Inflammatory macrophage treated with lipopolysaccharide for 4 hours (primary cell): ENCODE data around the gene S100A1.
"Not testable (repeated sequence)": the region's sequence is repeated elsewhere in the genome, so short reads cannot be mapped to it uniquely, and the experiment has no call there.

Experiments used
- DNase-seq: peaks from one replicate; pipeline ENCODE4 v3.0.0-alpha.2; 2020

S100A1 gene

DNA sequence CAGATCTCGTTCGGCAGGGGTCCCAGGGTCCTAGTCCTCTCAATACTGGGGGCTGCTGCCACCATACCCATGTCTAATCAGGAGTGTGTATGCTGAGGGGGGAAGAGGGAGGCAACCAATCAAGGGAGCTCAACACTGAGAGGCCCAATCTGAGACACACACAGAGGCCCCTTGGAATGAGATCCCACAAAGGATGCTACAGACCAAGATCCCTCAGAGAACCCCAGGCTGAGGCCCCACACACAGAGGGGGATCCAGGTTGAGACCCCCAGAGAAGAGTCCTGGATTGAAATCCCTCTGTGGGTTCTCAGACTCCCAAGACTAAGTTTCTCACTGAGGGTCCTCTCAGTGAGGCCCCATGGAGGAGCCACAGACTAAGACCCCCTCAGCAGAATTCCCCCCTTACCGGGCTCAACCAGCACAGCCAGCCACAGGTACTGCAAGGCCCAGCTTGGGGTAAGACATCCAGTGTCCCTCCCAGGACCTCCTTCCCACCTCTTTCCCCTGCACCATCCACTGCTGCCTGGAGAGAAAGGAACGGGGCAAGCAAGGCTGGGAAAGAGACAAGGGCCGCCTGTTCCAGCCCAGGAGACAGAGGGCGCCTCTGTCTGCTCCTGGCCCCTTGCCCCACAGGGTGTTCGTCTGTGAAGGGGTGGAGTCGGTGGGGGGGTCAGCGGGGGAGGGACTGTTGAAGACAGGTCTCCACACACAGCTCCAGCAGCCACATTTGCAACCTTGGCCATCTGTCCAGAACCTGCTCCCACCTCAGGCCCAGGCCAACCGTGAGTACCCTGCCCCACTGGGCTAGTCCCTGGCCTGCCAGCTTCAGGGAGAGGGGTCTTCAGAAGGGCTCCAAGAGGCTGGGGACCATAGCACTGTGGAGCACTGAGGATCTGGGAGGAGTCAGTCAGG is at the start of gene S100A1:
Gene S100A1, plus strand, starts transcription at position 720 of the 912 bp plus-strand sequence. CDS start 2,088 bp downstream, outside the sequence.
- DNase-seq: no peak

DNA sequence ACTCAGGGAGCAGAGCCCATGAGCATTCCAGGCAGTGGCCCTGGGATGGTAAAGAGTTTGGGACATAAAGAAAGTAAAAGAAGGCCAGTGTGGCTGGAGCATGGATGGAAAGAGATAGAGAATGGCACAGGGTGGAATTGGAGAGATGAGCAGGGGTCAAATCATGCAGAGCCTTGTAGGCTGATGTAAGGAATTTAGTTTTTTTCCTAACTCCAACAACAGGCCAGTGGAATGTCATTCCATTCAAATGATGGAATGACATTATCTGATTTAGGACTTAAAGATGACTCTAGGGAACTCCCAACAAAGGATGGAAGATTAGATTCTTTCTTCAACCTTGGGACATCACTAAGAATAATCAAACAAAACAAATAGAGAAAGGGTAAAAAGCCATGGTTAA is 49.7 kb upstream of the S100A1 start:
- no peak for DNase-seq

DNA sequence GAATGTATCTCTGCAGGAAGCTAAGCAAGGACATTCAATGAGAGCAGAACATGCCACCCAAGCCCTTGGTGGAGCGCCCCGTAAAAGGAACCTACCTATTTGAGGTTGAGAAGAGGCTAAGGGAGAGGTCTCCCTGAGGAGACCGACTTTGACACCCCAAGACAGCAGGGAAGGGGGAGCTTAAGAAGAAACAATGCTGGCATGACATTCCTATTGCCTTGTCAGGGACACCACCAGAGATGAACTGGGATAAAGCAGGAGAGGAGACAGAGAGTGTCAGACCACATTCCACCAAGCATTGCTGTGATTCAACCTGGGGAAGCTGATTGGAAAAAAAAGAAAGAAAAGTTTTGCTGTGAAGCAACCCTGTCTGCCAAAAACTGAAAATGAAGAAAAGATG is 49.3 kb upstream of the S100A1 start:
- no peak for DNase-seq

DNA sequence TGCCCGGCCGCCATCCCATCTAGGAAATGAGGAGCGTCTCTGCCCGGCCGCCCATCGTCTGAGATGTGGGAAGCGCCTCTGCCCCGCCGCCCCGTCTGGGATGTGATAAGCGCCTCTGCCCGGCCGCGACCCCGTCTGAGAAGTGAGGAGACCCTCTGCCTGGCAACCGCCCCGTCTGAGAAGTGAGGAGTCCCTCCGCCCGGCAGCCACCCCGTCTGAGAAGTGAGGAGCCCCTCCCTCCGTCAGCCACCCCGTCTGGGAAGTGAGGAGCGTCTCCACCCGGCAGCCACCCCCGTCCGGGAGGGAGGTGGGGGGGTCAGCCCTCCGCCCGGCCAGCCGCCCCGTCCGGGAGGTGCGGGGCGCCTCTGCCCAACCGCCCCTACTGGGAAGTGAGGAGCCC is 45.4 kb upstream of the S100A1 start:
- DNase-seq: not testable (repeated sequence)

DNA sequence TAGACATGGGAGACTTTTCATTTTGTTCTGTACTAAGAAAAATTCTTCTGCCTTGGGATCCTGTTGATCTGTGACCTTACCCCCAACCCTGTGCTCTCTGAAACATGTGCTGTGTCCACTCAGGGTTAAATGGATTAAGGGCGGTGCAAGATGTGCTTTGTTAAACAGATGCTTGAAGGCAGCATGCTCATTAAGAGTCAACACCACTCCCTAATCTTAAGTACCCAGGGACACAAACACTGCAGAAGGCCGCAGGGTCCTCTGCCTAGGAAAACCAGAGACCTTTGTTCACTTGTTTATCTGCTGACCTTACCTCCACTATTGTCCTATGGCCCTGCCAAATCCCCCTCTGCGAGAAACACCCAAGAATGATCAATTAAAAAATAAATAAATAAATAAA is 44.7 kb upstream of the S100A1 start:
- not testable (repeated sequence) for DNase-seq

DNA sequence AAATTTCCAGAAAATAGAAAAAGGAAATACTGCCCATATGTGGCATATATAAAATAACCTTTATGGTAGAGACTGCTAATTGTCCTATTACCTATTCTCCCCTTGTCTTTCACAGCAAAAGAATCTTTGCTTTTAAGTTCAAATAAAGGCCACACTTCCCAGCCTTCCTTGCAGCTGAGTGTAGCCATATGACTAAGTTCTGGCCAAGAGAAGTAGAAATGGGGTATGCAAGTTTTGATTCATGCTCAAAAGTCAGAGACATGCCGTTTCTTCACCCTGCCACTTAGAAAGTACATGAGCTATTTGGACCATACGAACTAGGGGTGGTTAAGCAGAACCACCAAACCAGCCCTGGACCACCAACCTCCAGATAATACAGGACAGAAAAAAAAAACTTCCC is 44.3 kb upstream of the S100A1 start:
- no peak for DNase-seq

DNA sequence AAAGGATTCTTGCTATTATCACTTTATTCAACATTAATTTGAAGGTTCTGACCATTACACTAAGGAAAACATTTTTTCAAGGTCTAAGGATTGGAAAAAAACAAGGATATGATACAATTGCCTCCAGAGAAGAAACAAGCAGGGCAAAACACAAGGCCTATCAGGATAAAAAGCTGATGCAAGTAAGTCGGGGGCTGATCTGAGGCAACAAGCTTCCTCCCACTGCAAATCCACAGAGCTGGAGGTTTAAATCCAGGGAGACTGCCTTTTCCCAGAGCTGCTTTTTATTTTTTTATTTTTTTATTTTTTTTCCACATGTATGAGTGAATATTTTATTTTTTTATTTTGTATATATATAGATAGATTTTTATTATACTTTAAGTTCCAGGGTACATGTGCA is 43.2 kb upstream of the S100A1 start:
- DNase-seq: no peak

DNA sequence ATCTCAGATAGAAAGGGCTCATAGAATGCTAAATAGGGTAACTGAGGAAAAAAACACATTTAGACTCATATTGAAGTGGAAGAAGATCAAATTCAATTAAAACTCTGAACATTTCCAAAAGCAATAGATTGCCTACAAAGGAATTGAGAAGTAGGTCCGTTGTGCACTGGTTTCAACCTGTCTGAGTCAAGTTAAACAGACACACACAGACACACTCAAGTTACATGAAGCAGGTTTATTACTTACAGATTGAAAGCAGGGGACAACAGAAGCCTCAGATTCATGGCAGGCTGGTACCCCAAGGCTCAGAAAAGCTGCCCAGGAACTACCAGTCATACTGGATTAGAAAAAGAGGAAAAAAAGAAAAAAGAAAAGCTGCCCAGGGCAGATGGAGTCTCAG is 41.9 kb upstream of the S100A1 start:
- no peak for DNase-seq

DNA sequence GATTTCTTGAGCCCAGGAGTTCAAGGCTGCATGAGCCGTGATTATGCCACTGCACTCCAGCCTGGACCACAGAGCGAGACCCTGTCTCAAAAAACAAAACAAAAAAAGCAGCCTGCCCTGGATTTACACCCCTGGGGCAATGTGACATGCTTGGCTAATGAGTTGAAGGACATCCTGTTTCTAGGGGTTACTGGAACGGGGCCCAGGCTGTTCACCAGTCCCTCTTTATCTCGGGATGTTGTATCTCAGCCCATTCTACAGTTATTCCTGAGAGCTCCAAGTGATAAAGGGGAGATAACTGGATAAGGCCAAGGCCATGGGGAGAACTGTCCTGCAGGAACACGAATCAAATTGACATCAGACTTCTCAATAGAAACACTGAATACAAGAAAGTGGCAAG is 40.9 kb upstream of the S100A1 start:
- no peak for DNase-seq

DNA sequence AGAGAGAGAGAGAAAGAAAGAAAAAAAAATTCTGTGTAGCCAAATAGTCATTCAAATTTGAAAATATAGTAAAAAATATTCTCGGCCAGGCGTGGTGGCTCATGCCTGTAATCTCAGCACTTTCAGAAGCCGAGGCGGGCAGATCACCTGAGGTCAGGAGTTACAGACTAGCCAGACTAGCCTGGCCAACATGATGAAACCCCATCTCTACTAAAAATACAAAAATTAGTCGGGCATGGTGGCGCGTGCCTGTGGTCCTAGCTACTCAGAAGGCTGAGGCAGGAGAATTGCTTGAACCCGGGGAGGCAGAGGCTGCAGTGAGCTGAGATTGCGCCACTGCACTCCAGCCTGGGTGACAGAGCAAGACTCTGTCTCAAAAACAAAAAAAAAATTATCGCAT is 40.2 kb upstream of the S100A1 start:
- DNase-seq: not testable (repeated sequence)

DNA sequence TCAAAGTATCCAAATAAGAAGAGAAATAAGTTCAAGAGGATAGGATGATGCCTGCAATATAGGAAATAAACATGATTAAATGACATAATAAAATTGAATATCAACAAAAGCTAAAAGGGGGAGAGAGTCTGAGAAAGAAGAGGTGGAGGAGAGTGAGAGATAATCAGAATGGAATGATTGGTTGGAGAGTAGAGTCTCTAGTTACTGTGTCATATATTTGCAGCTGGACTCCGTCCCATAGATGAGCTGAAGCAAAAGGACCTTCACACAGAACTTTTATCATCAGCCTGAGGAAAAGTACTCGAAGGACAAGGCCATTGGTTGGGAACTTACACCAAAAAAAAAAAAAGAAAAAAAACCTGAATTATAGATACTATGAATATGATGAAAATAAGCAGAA is 39.8 kb upstream of the S100A1 start:
- DNase-seq: no peak

DNA sequence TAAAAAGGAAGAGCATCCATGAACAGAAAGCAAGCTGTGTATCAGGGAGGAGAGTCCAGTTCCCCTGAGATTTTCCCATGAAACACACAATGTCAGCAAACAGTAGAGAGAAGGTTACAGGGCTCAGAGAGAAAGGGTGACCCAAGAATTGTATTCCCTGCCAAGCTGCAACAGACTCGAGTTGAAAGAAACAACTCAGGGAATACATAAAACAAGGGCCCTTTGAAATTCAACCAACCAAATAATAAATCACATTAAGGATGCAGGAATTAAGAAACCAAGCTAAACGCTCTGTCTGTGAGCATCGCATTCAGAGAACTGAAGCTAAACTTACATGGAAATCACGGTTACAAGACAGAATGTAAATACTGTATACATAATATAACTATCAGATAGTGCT is 35.5 kb upstream of the S100A1 start:
- DNase-seq: no peak

DNA sequence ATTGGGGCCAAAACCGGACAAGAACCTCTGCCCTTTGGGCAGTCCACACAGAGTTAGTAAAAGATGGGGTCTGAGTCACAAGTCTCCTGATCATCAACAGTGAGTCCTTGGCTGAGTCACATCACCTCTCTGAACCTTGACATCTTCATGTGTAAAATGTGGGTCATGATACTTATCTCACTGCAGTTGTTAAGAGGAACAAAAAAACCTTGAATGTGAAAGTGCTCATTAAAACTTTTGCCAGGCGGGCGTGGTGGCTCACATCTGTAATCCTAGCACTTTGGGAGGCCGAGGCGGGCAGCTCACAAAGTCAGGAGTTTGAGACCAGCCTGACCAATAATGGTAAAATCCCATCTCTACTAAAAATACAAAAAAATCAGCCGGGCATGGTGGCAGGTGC is 31.0 kb upstream of the S100A1 start:
- DNase-seq: peak; percentile 78

DNA sequence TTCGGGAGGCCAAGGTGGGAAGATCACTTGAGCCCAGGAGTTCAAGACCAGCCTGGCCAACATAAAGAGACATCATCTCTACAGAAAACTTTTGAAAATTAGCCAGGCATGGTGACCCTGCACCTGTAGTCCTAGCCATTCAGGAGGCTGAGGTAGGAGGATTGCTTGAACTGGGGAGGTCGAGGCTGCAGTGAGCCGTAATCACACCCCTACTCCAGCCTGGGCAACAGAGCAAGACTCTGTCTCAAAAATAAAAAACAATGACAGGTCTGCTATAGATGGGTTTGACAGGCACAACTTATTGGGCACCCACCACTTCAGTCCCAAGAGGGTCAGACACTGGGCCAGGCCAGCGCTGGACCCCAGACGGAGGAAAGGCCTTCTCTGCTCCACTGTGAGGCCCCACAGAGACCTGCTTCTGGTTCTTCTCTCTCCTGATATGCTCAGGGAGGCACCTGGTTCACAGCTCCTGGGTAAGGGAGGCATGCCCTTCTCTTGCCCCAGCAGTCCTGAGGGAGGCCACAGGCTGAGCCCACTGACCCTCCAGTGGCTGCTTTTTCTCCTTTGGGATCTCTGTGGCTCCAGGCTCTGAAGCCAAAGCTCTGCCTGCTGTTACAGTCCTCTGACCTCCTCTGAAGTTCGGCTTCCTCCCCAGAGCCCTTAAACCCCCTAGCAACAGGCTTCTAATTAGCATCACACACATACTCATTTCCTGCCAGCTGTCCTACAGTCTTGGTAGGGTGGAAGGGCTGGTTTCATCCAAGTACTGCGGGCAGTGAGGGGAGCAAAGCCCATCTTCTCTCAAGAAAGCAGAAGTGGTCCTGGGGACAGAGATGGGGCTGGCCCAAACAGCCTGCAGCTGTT is 29.7 kb upstream of the S100A1 start:
- DNase-seq: peak; percentile 72

DNA sequence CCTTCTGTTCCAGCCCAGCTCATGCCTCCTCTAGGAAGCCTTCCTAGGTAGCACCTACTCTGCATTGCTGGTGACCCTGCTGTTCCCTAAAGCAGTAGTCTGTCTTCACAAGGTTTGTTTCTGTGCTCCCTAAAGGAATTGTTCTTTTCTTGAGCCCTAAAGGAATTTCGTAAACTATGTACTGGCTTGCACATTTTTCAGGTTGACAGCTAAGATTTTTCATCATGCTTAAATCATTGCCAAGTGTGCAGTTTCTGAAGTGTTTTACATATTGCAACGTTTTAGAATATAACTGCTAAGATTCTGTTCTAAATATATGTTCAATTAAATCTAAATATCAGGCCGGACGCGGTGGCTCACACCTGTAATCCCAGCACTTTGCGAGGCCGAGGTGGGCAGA is 28.4 kb upstream of the S100A1 start:
- no peak for DNase-seq

DNA sequence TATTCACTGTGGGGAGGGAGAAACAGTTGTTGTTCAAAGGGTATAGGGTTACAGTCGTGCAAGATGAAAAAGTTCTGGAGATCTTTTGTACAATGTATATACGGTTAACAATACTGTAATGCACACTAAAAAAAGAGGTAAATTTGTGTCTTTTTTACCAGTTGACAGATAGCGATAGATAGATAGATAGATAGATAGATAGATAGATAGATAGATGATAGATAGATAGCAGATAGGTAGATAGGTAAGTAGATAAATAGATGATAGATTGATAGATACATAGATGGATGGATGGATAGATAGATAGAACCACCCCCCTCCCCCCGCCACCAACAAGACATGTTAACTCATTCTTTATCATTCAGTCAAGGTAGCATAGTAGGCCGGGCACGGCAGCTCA is 25.5 kb upstream of the S100A1 start:
- no peak for DNase-seq

DNA sequence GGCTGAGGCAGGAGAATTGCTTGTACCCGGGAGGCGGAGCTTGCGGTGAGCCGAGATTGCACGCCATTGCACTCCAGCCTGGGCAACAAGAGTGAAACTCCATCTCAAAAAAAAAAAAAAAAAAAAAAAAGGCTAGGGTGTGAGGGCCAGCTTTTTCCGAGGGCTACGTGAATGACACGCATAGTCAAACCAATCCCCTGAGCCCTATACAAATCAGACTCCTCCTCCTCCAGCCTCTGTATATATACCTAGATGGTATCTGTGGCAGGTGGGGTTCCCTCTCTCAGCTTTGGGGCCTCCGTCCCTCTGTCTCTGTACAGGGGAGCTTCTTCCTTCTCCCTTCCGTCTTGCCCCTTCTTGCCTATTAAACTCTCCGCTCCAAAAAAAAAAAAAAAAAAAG is 22.0 kb upstream of the S100A1 start:
- DNase-seq: no peak

DNA sequence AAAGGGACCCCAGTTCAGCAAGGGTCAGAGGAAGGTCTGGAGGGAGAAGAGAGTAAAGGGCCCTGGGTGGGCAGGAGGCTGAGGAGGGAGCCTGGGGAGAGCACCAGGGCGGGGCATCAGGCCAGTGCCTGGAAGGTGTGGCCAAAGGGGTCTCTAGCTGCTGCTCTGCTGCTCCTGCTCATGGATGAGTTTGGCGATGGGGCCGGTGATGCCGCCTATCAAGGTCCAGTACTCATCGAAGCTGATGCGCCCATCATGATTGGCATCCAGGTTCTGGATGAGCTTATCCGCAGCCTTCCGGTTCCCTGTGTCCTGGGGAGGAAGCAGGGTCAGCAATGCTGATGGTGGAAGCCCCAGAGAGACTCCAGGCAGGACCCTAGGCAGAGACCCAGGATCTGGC is 20.9 kb upstream of the S100A1 start:
- DNase-seq: no peak

DNA sequence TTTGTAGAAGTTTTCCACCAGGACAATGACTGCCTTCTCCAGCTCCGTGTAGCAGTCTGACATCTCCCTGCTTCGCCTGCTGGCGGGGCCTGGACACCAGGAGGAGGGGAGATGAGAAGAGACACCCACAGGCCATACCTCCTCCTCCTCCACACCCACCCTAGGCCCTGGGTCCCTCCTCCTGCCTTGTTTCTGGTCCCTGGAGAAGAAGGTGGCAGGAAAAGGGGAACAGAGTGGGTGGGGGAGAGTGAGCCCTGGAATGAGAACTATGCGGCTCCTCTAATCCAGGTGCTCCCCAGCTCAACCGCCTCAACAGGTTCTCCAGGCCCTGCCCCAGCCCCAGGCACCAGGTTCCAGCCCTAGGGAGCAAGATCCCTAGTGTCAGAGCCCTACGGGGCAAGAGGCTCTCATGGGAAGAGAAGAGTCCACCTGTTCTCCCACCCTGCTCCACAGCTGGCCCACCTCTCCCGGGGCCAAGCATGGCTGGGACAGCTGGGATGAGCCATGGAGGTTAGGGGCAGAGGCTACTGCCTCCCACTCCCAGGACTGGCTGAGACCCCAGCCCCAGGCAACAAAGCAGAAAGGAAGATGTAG is 20.0 kb upstream of the S100A1 start:
- no peak for DNase-seq

DNA sequence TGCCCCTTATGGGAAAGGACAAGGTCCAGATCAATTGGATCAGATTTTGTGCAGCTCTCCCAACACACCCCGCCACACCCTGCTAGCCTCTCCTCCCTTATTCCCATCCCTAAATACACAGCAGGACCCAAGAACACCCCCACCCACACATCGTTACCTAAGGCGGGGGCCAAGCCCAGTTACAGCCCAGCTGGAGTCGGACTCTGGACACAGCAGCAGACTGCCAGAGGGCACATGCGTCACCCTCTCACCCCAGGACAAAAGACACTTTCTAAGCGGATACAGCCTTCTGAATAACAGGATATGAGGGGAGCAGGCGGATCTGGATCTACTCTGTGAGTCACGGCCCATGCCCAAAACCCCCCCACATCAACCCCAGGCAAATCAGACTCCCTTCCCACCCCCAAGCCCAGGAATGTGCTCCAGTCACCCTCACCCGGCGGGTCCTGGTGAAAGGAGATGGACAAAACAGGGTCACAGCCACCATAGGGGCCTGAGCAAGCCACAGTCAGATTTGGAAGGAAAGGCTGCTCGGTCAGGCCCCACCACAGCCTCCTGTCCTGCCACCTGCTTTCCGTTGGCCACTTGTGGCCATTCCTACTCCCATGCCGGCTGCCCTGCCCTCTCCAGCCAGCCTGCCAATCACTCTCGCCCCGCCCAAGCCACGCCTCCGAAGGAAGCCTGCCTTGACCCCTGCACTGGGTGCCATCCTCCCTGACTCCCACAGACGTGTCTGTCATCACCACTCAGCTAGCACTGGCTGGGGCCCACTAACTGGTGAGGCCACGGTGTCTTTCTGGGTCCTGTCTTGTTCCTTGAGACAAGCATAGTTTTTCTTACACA is 19.3 kb upstream of the S100A1 start:
- DNase-seq: peak; percentile 83

DNA sequence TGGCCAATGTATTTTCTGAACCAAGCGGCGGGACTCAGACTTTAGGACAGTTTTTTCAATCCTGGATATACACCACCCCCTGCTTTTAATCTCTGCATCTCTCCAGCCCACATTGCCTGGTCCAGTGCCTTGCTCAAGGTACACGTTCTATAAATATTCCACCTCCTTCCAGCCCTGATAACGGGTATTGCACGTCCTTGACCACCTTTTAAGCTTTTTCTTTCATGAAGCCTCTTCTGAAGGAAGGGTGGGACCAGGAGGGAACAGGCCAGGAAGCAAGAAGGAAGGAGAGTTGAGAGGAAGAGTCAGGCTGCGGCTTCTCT is 18.7 kb upstream of the S100A1 start:
- DNase-seq: no peak

DNA sequence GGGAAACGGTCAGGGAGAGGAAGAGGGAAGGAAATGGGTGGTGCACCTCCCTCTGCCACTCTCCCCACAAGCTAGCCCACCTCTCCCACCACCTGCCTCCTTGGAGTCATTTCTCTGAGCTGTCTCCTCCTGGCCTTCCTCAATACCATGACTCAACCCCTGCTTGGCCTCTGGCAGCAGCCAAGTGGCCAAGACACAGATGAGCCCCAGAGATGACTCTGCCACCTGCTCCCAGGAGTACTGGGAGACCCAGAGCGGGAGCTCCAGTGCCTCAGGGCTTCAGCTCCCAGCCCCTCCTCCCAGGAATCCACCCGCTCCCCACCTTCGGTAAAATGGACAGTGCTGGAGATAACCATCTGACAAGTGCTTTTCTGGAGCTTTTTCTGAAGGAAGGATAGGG is 17.9 kb upstream of the S100A1 start:
- DNase-seq: peak; percentile 24

DNA sequence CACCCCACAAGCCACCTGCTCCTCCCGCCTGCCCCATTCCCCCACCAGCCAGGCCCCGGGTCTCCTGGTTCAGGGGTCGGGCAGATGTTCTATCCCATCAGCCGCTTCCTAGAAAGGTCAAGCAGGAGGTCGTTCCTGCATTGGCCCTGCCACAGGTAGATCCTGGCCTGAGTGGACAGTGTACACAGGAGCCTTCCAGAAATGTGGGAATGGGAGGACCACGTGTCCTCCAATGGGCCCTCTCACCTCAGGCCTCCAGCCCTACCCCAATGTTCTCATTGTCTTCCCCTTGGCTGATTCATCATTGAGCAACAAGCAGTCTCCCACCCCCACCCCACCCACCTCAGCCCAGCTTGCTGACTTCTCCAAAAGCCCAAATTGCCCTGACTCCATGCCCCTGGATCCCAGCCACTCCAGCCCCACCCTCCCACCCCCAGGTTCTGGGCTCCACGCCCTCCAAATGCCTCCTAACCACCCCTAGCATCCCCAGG is 17.4 kb upstream of the S100A1 start:
- peak; percentile 64 for DNase-seq
